Kidney (tissue), 14 donors: ENCODE data around the gene PMEPA1. TPM values are rescaled to one million over a fixed set of nuclear protein-coding genes. Genes with fewer than 3 reads are reported as not detected.

ENCODE experiments used
- DNase-seq, 5 donors: peaks; one replicate each; pipeline ENCODE4 v3.0.0-alpha.2; 2013 to 2020
- FAIRE-seq: peaks from 2 replicates; lab custom pipeline; 2012; peaks lifted over from hg19 to GRCh38; lab: Jason Lieb, UNC
- H3K27ac ChIP-seq, 2 donors: one replicate each; pipeline ENCODE4 v1.7.0; 2013; ENCODE audit warnings: low read depth in 2 of 2, low read length in 2 of 2, inconsistent platforms in 1 of 2
- H3K27me3 ChIP-seq: one replicate; pipeline ENCODE4 v1.7.1; 2013; ENCODE audit warnings: low read length, inconsistent platforms; ENCODE audit not compliant: control insufficient read depth, insufficient read depth
- H3K36me3 ChIP-seq, 3 donors: one replicate each; pipeline versions ENCODE4 v1.7.0 to v1.7.1; 2013; ENCODE audit warnings: low read length in 3 of 3, control low read depth in 1 of 3, inconsistent platforms in 1 of 3; ENCODE audit not compliant: insufficient read depth in 3 of 3, control insufficient read depth in 2 of 3
- H3K4me1 ChIP-seq, 3 donors: one replicate each; pipeline versions ENCODE4 v1.7.0 to v1.7.1; 2013; ENCODE audit warnings: low read length in 3 of 3, inconsistent platforms in 1 of 3, low read depth in 1 of 3; ENCODE audit not compliant: control insufficient read depth in 2 of 3, insufficient read depth in 2 of 3
- H3K4me3 ChIP-seq, 3 donors: one replicate each; pipeline versions ENCODE4 v1.7.0 to v1.8.1; 2013; ENCODE audit warnings: low read length in 3 of 3, control low read depth in 1 of 3, inconsistent platforms in 1 of 3
- H3K9ac ChIP-seq, 3 donors: one replicate each; pipeline versions ENCODE4 v1.7.0 to v1.7.1; 2013; ENCODE audit warnings: low read length in 3 of 3, control low read depth in 1 of 3, inconsistent platforms in 1 of 3
- H3K9me3 ChIP-seq, 3 donors: one replicate each; pipeline versions ENCODE4 v1.7.0 to v1.7.1; 2013; ENCODE audit warnings: low read length in 3 of 3, control low read depth in 1 of 3, inconsistent platforms in 1 of 3; ENCODE audit not compliant: control insufficient read depth in 2 of 3, insufficient read depth in 1 of 3
- intact Hi-C: fragments of 100-400 bp; cut with DNase I; formaldehyde crosslinking; loops from one replicate; pipeline ENCODE4 v1.11.1; 2022
- polyA plus RNA-seq: library from polyadenylated mRNA; stranded (reverse); fragments of 350-450 nt; fragmentation: Illumina TruSeq; extraction: RNeasy Lipid Tissue Mini Kit (QIAGEN cat#74804); gene quantifications from one replicate; pipeline ENCODE4 v1.2.3, GENCODE V29; 2014; ENCODE audit warnings: low read depth, low replicate concordance; ENCODE audit not compliant: insufficient read depth
- total RNA-seq: library from RNA; stranded (reverse); fragmentation: NEBNext Ultra II Directional; extraction: Animal tissue kit (Norgen Biotek cat#: 25700); gene quantifications from one replicate; pipeline ENCODE4 v1.2.1, GENCODE V29; 2021
- TF ChIP-seq, protein P1 (sequence below): IDR thresholded peaks from 3 replicates; pipeline ENCODE4 v1.5.1; 2012; ENCODE audit warnings: mild to moderate bottlenecking, moderate library complexity, borderline replicate concordance; ENCODE audit not compliant: insufficient read depth; ENCODE audit errors: extremely low read depth
- donor health status: control.
- donor health status: control.
- donor health status: control.
- donor health status: control.
- donor health status: control.
- donor health status: DM: yes; HTN: yes; CAD: no.
- donor health status: Normal renal cell carcinoma (clear cell type).

Gene PMEPA1
- total and polyA plus RNA-seq, 2 donors from 2014 or later, result 12.9 to 30.4 TPM

DNA sequence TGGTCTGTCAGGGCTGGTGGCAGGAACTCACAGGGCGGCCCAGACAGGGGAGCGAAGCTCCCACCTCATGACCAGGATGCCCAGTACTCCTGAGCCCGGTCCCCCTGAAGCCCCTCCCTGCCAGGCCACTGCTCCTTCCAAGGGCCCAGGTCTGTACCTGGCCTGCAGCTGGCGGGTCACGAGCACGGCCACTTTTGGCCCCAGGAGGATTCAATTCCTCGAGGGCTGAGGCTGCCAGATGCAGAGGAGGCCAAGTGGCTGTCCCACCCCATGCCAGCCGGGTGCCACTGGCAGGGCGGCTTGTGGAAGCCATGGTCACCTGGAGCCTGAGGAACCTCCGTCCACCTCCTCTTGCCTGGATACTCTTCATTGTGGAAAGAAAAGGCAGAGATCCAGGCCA, 17.4 kb downstream of the PMEPA1 start:
- no peak for FAIRE-seq
- no peaks in the 10 kb centered on the region for H3K9me3 ChIP-seq
- no peaks in the 10 kb centered on the region for H3K36me3 ChIP-seq
- H3K27ac ChIP-seq, result no peak overlapping the region
- intact Hi-C loops, result no loop called here
- H3K4me1 ChIP-seq, result peaks cover 0 to 10% (median 0%) of the 10 kb centered on the region in 3 donors
- TF ChIP-seq, protein P1, sequence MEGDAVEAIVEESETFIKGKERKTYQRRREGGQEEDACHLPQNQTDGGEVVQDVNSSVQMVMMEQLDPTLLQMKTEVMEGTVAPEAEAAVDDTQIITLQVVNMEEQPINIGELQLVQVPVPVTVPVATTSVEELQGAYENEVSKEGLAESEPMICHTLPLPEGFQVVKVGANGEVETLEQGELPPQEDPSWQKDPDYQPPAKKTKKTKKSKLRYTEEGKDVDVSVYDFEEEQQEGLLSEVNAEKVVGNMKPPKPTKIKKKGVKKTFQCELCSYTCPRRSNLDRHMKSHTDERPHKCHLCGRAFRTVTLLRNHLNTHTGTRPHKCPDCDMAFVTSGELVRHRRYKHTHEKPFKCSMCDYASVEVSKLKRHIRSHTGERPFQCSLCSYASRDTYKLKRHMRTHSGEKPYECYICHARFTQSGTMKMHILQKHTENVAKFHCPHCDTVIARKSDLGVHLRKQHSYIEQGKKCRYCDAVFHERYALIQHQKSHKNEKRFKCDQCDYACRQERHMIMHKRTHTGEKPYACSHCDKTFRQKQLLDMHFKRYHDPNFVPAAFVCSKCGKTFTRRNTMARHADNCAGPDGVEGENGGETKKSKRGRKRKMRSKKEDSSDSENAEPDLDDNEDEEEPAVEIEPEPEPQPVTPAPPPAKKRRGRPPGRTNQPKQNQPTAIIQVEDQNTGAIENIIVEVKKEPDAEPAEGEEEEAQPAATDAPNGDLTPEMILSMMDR, result no peak
- no peak overlapping the region for H3K9ac ChIP-seq
- DNase-seq, result no peak
- no peaks in the 10 kb centered on the region for H3K27me3 ChIP-seq
- no peak overlapping the region for H3K4me3 ChIP-seq

DNA sequence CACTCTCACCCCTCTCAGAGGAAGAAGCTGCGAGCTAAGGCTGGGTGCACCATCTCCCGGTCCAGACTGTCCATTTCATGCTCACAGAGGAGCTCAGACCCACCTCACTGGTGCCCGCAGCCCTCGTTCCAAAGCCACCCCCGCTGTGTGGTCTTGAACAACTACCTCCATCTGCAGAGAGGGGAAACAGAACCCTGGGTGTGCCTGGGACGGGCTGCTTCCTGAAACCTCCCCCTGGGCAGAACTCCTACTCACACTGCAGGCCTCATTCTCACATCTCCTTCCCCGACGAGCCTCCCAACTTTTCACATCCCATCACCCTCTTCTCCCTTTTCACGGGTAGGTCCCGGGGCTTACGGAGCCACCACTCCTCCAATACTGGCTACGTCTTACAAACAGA, 18.1 kb downstream of the PMEPA1 start:
- intact Hi-C loops, result no loop called here
- peaks cover 0 to 10% (median 5%) of the 10 kb centered on the region in 3 donors for H3K4me1 ChIP-seq
- no peak overlapping the region for H3K27ac ChIP-seq

DNA sequence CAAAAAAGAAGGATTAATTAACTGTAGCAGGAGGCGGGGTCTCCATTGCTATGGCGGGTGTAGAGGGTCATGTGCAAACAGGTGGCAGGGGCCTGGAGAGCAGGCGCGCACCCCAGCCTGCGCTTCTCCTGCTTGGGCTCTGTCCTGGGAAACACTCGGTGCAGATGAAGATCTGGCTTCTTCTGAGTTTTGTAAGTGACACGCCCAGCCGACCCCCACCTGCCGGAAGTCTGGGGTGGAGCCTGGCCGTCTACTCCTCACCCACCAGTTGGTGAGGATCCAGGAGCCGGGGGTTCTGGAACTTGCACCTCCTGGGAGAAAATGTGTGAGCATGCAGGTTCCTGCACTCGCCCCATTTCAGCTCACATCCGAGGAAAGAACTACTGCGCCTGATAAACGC, 19.3 kb downstream of the PMEPA1 start:
- Histone ChIP-seq H3K9me3 (no peaks in the 10 kb centered on the region), H3K9ac (no peak overlapping the region), H3K4me3 (no peak overlapping the region), H3K36me3 (no peaks in the 10 kb centered on the region), H3K4me1 (peaks cover 0 to 14% (median 6%) of the 10 kb centered on the region in 3 donors), H3K27ac (no peak overlapping the region), H3K27me3 (no peaks in the 10 kb centered on the region)
- FAIRE-seq, result no peak
- intact Hi-C loops, result no loop called here
- TF ChIP-seq, protein P1, result no peak
- no peak for DNase-seq

More for the DNA sequence above, 18.1 kb downstream of the PMEPA1 start:
- TF ChIP-seq, protein P1, result no peak
- no peak for FAIRE-seq
- no peak for DNase-seq
- Histone ChIP-seq H3K27me3 (no peaks in the 10 kb centered on the region), H3K9me3 (no peaks in the 10 kb centered on the region), H3K9ac (no peak overlapping the region), H3K36me3 (no peaks in the 10 kb centered on the region), H3K4me3 (no peak overlapping the region)
